Activated T-helper 1 cell treated with anti-CD3 and anti-CD28 coated beads, Interleukin-2, amount 50 U/mL, for 16 hours (primary cell): ENCODE data around the gene AFM.
"Not testable (repeated sequence)": the region's sequence is repeated elsewhere in the genome, so short reads cannot be mapped to it uniquely, and the experiment has no call there.

ENCODE experiments used
- DNase-seq, 2 donors: peaks; one replicate each; pipeline ENCODE4 v3.0.0-alpha.2; 2020; ENCODE audit warnings: low read depth in 1 of 2, low spot score in 1 of 2

The AFM gene

GRCh38 chr4:73501664-73502265 is 20.2 kb downstream of the AFM start:
- DNase-seq, result no peak

- DNase-seq, result no peak
Observed at GRCh38 chr4:73505567-73505966, 24.0 kb downstream of the AFM start.

- DNase-seq, result no peak
Observed at GRCh38 chr4:73507541-73507940, 26.0 kb downstream of the AFM start.

- DNase-seq, result no peak
Observed at GRCh38 chr4:73508651-73509050, 27.1 kb downstream of the AFM start.

- DNase-seq, result no peak
Observed at GRCh38 chr4:73518340-73518739, 36.8 kb downstream of the AFM start.

DNA sequence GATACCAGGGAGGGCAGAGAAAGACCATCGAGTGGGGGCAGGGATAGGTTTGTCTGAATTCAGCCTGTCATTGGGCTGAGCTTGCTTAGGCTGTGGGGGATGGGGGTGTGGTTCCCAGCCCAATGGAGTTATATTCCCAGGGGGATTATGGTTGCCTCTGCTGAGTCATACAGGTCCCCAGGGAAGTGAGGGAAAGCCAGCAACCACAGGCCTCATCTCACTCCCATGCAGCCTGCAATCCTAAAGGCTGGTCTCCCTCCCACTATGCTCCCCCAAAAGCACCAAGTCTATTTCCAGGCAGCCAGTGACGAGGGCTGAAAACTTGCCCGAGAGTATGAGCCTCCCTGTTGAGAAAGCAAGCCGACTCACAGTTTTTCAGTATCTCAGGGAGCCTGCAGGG is 39.3 kb downstream of the AFM start:
- DNase-seq, result no peak

DNA sequence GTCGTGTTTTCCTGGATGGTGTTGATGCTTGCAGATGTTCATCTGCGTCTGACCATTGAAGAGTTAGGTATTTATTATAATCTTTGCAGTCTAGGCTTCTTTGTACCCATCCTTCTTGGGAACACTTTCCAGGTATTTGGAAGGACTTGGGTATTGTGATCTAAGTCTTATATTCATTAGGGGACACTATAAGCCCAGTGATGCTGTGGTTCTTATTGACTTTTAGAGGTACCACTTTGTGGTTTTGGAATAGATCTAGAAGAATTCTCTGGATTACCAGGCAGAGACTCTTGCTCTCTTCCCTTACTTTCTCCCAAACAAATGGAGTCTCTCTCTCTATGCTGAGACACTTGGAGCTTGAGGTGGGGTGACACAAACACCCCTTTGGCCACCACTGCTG is 41.6 kb downstream of the AFM start:
- no peak for DNase-seq

GRCh38 chr4:73525611-73526010 is 44.1 kb downstream of the AFM start:
- DNase-seq, result no peak

DNA sequence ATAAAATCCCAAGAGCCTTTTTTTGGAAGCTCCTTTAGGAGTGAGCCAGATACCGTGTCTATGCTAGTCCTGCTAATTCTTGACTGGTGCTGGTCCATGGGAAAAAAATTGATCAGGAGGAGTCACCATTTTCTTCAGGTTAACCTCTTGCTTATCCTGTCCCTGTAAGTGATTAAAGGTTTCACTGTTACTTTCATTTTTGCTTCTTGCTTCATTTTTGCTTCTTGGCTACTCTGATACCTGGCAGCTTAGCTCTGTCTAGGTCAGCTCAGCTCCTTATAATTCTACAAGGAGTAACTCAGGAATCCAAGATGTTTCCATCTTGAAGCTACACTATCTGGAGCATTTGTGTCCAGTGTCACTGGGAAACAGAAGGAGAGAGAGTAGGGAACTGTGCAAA is 45.7 kb downstream of the AFM start:
- DNase-seq, result no peak

DNA sequence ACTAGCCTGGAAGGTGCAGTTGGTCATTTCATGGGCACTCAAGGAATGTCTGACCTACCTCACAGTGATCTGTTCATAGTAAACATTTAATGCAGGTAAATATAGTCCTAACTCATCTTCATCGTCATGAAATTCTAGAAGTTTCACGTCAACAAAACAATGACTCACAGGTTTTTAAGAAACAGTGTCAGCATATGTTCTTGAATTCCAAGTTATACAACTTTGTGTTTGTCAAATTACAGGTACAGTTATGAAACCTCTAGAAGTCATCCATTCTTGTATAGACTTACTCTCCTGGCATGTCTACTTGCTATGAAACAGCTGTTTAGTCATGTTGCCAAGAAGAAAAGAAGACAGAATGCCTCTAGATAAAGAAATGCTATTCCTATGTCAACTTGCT is 46.6 kb downstream of the AFM start:
- DNase-seq, result no peak

DNA sequence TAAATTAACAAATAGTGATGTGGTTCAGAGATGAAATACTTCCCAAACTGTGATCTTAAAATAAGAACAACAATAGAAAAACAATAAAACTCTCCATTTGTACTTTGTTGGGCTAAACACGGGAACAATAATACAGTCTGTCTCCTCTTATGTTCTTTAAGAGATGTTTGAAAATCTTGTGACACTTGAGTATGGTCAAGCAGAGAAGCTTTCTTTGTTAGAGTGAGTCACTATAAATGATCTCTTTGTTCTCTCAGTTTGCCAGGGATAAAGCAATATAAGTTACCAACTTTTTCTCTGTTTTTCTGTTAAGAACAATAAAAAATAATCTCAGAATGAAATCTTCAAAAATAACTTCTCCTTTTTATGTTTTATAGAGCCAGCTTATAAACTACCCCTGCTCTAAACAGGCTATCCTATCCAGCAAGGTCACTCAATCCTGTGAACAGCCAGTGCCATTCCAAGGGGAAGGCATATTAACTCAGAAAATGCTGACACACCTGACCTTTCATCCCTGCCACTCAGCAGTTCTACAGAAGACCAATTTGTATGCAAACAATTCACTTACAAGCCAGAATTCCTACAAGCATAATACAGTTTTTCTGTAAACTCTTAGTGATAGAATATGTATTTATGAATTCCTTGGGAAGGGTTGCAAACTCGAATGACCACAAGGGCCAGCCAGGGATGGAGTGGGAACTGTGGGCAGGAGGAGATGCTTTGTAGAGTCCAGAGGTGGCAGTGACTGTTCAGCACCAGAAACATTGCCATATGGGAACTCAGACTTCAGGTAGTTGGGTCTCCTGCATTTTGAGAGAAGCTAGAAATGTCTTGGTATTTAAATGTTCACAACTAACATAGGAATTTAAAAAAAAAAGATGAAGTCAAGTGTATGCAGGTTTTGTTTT is 52.2 kb downstream of the AFM start:
- DNase-seq, result no peak

GRCh38 chr4:73538162-73538561 is 56.6 kb downstream of the AFM start:
- no peak for DNase-seq

DNA sequence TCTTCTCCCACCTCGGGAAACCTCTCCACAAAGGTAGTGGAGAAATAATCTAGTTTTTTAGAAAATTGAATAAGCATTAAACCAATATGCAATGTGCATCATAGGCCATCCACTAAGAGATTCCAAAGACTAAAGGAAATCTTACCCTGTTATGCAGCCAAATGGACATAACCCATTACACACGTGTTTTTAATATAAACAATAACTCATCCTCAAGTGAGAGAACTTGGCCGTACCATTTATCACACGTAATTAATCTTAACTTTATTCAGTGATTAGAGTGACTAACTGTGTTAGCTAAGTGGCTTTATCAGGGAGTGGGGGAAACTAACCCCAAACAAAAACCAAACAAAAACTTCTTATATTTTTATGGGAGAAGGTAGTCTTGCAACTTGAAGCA is 57.8 kb downstream of the AFM start:
- DNase-seq, result no peak

GRCh38 chr4:73540826-73541225 is 59.3 kb downstream of the AFM start:
- no peak for DNase-seq

DNA sequence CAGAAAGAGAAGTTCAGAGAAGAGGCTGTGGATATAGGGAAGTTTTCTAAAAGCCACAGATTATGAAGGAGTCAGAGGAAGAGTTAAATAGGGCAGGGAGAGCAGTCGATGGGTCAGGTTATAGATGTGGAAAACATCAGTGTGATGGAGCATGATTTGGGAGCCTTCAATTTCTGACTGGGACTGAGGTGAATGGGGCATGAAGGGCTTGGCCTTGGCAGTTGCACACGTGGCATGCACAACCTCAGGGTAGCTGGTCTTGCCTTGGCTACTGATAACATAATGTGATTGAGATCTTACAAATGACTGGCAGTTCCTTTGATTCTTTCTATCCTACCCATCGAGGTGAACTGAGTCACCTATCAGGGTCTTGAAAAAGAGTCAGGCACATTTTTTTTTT is 59.7 kb downstream of the AFM start:
- no peak for DNase-seq

DNA sequence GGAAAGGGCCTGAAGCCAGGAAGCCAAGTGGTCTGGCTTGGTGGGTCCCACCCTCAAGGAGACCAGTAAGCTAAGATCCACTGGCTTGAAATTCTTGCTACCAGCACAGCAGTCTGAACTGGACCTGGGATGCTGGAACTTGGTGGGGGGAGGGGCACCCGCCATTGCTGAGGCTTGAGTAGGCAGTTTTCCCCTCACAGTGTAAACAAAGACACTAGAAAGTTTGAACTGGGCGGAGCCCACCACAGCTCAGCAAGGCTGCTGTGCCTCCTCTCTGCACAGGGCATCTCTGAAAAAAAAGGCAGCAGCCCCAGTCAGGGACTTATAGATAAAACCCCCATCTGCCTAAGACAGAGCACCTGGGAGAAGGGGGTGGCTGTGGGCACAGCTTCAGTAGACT is 63.1 kb downstream of the AFM start:
- DNase-seq, result no peak

GRCh38 chr4:73550865-73551264 is 69.3 kb downstream of the AFM start:
- not testable (repeated sequence) for DNase-seq
